ENCODE results near the gene LRP11. TPM values are rescaled to one million over a fixed set of nuclear protein-coding genes. Genes with fewer than 3 reads are reported as not detected.

The LRP11 gene
- total and polyA plus RNA-seq, 2 of the 13 experiments (the other 11 are each of a cell fraction or from before 2014, with no cell fraction given) = 32.4 to 48.9 TPM

GRCh38 chr6:149900620-149901443, 36.7 kb upstream of the LRP11 start (continued):
- TF ChIP-seq SRSF1 (optimal IDR thresholded peaks at IDR 0.05; ENCODE audit: low read depth, low read length) (no peak), EED (CRISPR knock-in tag; IDR thresholded peaks at IDR 0.05) (no peak), STAT5B (CRISPR knock-in tag; IDR thresholded peaks at IDR 0.05) (no peak), ZNF225 (CRISPR knock-in tag; IDR thresholded peaks at IDR 0.05) (no peak), ZNF468 (CRISPR knock-in tag; IDR thresholded peaks at IDR 0.05) (no peak), ZNF17 (CRISPR knock-in tag; IDR thresholded peaks at IDR 0.05) (no peak), NCOA5 (CRISPR knock-in tag; IDR thresholded peaks at IDR 0.05) (no peak), NFATC3 (CRISPR knock-in tag; IDR thresholded peaks at IDR 0.05) (no peak)
- TF ChIP-seq, protein P1, sequence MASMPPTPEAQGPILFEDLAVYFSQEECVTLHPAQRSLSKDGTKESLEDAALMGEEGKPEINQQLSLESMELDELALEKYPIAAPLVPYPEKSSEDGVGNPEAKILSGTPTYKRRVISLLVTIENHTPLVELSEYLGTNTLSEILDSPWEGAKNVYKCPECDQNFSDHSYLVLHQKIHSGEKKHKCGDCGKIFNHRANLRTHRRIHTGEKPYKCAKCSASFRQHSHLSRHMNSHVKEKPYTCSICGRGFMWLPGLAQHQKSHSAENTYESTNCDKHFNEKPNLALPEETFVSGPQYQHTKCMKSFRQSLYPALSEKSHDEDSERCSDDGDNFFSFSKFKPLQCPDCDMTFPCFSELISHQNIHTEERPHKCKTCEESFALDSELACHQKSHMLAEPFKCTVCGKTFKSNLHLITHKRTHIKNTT (CRISPR knock-in tag; IDR thresholded peaks at IDR 0.05) = no peak

- intact Hi-C loops (cut with micrococcal nuclease; ENCODE audit: unreplicated experiment) = no loop called here
These were observed 35.9 kb upstream of the LRP11 start for GRCh38 chr6:149899926-149900619.

More at GRCh38 chr6:149899926-149900619, 35.9 kb upstream of the LRP11 start:
- no peak for FAIRE-seq
- no TSS peak for BruUV-seq (replicated peaks)
- no peak overlapping the region for H2AFZ ChIP-seq (ENCODE audit: low read length)
- in situ Hi-C loops (cut with HindIII; ENCODE audit: extremely low pct_ligation_motif_present, low pct_unique_long_range_greater_than_20kb) = no loop called here
- H3K27me3 ChIP-seq (ENCODE audit: control insufficient read depth in 1 of 2, insufficient read depth in 2 of 2, low read length in 2 of 2) = peaks cover 7 to 74% of the 10 kb centered on the region in 2 experiments
- H3K9ac ChIP-seq (ENCODE audit: insufficient read depth, low read depth, low read length) = no peak overlapping the region
- no peak overlapping the region for H3K27ac ChIP-seq (ENCODE audit: extremely low read length, insufficient read depth, low read length)
- ChIA-PET POLR2A (no interaction called here), CTCF (ENCODE audit: low intra/inter-chr PET ratio, low total read pairs) (no interaction called here)
- no peak for DNase-seq (ENCODE audit: low spot score)
- H3K4me3 ChIP-seq (replicated peaks in 1 of 3; ENCODE audit: insufficient read depth in 1 of 3, low read depth in 2 of 3, low read length in 3 of 3) = no peak overlapping the region
- H3K36me3 ChIP-seq (replicated peaks in 1 of 2; ENCODE audit: control insufficient read depth in 1 of 2, insufficient read depth in 2 of 2, low read length in 2 of 2) = no peaks in the 10 kb centered on the region
- no peak overlapping the region for H3K4me2 ChIP-seq (ENCODE audit: low read depth, low read length)
- no peaks in the 10 kb centered on the region for H3K9me3 ChIP-seq (ENCODE audit: low read length)
- peaks cover 41% of the 10 kb centered on the region for H3K4me1 ChIP-seq (ENCODE audit: insufficient read depth, low read length)
- no peak for ATAC-seq
- TF ChIP-seq ZNF713 (CRISPR knock-in tag; IDR thresholded peaks at IDR 0.05) (no peak), SRSF4 (IDR thresholded peaks at IDR 0.05; ENCODE audit: low read depth, low read length, poor library complexity, severe bottlenecking) (no peak), JUND (CRISPR knock-in tag; IDR thresholded peaks at IDR 0.05) (no peak), PHB2 (IDR thresholded peaks at IDR 0.05; ENCODE audit: partially characterized antibody) (no peak), HOXA7 (CRISPR knock-in tag; IDR thresholded peaks at IDR 0.05) (no peak), ZNF761 (CRISPR knock-in tag; conservative IDR thresholded peaks at IDR 0.05) (no peak), KAT2B (IDR thresholded peaks at IDR 0.05; ENCODE audit: borderline replicate concordance, low read depth, low read length) (no peak), MXD4 (CRISPR knock-in tag; IDR thresholded peaks at IDR 0.05) (no peak), NR2C2 (CRISPR knock-in tag; IDR thresholded peaks at IDR 0.05; ENCODE audit: borderline replicate concordance) (no peak), SP2 (CRISPR knock-in tag; IDR thresholded peaks at IDR 0.05) (no peak), ZNF235 (CRISPR knock-in tag; IDR thresholded peaks at IDR 0.05; ENCODE audit: borderline replicate concordance) (no peak), MAFG (CRISPR knock-in tag; IDR thresholded peaks at IDR 0.05) (no peak)
- TF ChIP-seq, protein P2, sequence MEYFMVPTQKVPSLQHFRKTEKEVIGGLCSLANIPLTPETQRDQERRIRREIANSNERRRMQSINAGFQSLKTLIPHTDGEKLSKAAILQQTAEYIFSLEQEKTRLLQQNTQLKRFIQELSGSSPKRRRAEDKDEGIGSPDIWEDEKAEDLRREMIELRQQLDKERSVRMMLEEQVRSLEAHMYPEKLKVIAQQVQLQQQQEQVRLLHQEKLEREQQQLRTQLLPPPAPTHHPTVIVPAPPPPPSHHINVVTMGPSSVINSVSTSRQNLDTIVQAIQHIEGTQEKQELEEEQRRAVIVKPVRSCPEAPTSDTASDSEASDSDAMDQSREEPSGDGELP (IDR thresholded peaks at IDR 0.05; ENCODE audit: borderline replicate concordance, low read depth) = no peak
- TF ChIP-seq, protein P3, sequence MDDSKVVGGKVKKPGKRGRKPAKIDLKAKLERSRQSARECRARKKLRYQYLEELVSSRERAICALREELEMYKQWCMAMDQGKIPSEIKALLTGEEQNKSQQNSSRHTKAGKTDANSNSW (CRISPR knock-in tag; IDR thresholded peaks at IDR 0.05; ENCODE audit: borderline replicate concordance) = no peak
- no peaks in the 10 kb centered on the region for H4K20me1 ChIP-seq (ENCODE audit: insufficient read depth, low read length)
- no peaks in the 10 kb centered on the region for H3K79me2 ChIP-seq (ENCODE audit: insufficient read depth, low read length)
- WGBS (ENCODE audit: low lambda C conversion rate) = 13% methylated on average over 5 of the region's 7 CpGs
